HL-60/S4 treated with phorbol 12-myristate 13-acetate at 8.2 ng/mL for 4 days and 3 days (cell line): ENCODE data around the gene RNU6-9.

Source experiments
- in situ Hi-C: fragments of 300-500 bp; cut with MboI; formaldehyde crosslinking; loops from 2 replicates; pipeline ENCODE4 v1.15.0; 2022; ENCODE audit warnings: low sequenced_read_pairs

Gene RNU6-9

GRCh38 chr19:892243-892893, 916 bp upstream of the RNU6-9 start:
- in situ Hi-C loops = no loop called here

GRCh38 chr19:896434-896833, 3.1 kb downstream of the RNU6-9 start:
- in situ Hi-C loops = no loop called here

- in situ Hi-C loops = no loop called here
Observed at GRCh38 chr19:896999-897398, 3.7 kb downstream of the RNU6-9 start.

GRCh38 chr19:897442-898039, 4.3 kb downstream of the RNU6-9 start:
- in situ Hi-C loops = no loop called here

GRCh38 chr19:898663-899062, 5.4 kb downstream of the RNU6-9 start:
- in situ Hi-C loops = no loop called here

- in situ Hi-C loops = no loop called here
Observed at GRCh38 chr19:899336-900042, 6.2 kb downstream of the RNU6-9 start.

GRCh38 chr19:900043-900301, 6.7 kb downstream of the RNU6-9 start:
- in situ Hi-C loops = no loop called here

- in situ Hi-C loops = no loop called here
Observed at GRCh38 chr19:900302-901111, 7.2 kb downstream of the RNU6-9 start.

GRCh38 chr19:901216-902092, 8.2 kb downstream of the RNU6-9 start:
- in situ Hi-C loops = no loop called here

- in situ Hi-C loops = no loop called here
Observed at GRCh38 chr19:902093-902370, 8.7 kb downstream of the RNU6-9 start.

- in situ Hi-C loops = no loop called here
Observed at GRCh38 chr19:902446-903226, 9.4 kb downstream of the RNU6-9 start.

GRCh38 chr19:903266-903797, 10.0 kb downstream of the RNU6-9 start:
- in situ Hi-C loops = no loop called here

- in situ Hi-C loops = no loop called here
Observed at GRCh38 chr19:904545-904944, 11.3 kb downstream of the RNU6-9 start.

GRCh38 chr19:906480-906879, 13.2 kb downstream of the RNU6-9 start:
- in situ Hi-C loops = no loop called here

- in situ Hi-C loops = no loop called here
Observed at GRCh38 chr19:907183-907853, 14.0 kb downstream of the RNU6-9 start.

GRCh38 chr19:911197-912033, 18.1 kb downstream of the RNU6-9 start:
- in situ Hi-C loops = loop anchor here (10.0 kb wide), 1 partner anchor 147 kb away; no protein-coding TSS in a partner anchor

- in situ Hi-C loops = loop anchor here (10.0 kb wide), 1 partner anchor 148 kb away; no protein-coding TSS in a partner anchor
Observed at GRCh38 chr19:912181-913079, 19.1 kb downstream of the RNU6-9 start.
